Esophagus mucosa (tissue), 1 donor: Measurements from ENCODE around the gene SLC38A8. TPM values are rescaled to one million over a fixed set of nuclear protein-coding genes. Genes with fewer than 3 reads are reported as not detected.

Experiments used
- ATAC-seq: fragments of 200-7000 bp; cut with Tn5 transposase; one replicate; pipeline ENCODE4 v1.9.1; 2020
- total RNA-seq: library from RNA; stranded (reverse); gene quantifications from one replicate; pipeline ENCODE4 v1.2.4, GENCODE V29; 2023
- donor health status: DM: yes; HTN: yes; CAD: no.

Gene SLC38A8
- total RNA-seq, 1 donor from 2014 or later = not detected

DNA sequence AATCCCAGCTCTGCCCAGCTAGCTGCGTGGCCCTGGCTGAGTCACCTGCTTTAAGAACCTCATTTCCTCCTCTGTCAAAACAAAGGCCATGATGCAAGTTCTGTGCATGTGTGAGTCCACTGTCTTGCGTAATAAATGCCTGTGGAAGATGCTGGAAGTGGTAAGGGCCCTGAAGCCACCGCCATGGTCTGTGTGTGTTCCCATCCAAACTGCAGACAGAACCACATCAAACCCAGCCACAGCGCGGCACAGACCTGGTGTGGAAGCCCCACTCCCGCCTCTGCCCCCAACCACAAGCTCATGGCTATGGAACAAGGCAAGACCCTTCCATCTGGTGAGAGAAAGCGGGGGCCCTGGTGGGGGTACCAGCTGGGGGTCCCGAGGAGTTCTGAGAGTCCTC, 48.5 kb downstream of the SLC38A8 start:
- peak; percentile 84 for ATAC-seq

DNA sequence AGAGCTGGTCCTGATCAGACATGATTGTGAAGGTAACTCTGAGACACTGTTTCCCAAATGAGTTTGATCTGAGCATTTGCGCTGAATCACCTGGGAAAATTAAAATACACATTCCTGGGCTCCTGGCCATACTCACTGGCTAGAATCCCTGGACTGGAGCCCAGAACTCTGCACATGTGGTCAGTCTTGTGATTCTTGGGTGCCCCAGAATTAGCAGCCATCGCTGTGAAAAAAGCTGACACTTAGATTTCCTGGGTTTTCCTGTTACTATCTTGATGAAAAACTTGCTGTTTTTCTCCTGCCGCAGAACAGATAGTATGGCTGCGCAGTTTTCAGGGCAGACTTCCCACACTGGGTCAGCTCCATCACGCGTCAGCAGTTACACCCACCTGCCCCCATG, 50.0 kb downstream of the SLC38A8 start:
- ATAC-seq = no peak

DNA sequence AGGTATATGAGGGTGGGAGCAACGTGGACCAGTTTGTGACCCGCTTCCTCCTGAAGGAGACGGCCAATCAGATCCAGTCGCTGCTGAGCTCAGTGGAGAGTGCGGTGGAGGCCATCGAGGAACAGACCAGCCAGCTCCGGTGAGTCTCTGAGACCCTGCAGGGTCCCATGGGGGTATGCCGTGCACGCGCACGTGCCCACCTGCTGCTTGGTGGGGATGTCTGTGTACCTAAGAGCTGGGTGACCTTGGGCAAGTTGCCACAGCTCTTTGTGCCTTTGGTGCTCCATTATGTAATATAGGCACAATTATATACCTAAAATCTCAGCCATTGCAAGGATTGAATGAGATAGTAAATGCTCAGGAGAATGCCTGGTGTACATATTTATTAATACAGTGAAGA, 52.1 kb downstream of the SLC38A8 start:
- no peak for ATAC-seq

DNA sequence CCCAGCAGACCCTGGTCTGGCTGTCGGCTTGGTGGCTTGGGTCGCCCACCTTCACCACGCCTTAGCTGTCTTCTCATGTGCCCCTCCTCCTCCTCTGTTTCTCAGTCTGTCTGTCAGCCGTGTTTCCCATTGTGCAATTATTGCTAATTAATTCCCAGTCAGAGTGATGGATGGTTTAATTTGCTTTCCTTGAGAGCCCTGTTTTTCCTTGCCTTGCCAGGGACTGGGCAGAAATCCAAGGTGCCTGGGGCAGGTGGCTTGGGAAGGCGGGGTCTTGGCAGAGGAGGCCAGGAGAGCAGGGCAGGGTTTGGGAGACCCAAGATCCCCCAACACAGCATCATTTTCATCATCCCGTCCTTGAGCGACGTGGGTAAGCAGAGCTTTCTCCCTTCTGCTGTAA, 53.3 kb downstream of the SLC38A8 start:
- ATAC-seq = no peak

DNA sequence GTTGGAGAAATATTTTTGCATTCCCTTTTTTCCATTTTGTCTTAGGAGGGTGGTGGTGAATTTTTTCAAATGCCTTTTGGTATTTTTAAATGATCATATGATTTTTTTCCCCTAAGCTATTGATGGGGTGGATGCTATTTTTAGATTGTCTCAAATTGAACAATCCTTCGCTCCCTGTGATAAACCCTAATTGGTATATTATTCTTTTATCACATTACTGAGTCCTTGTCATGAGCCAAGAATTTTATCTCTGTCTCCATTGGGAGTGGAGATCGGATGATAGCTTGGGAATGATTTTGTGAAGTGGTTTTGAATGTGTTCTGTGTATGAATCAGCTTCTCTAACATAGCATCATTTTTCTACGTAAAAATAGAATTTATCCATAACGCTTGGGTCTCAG, 59.1 kb downstream of the SLC38A8 start:
- no peak for ATAC-seq

DNA sequence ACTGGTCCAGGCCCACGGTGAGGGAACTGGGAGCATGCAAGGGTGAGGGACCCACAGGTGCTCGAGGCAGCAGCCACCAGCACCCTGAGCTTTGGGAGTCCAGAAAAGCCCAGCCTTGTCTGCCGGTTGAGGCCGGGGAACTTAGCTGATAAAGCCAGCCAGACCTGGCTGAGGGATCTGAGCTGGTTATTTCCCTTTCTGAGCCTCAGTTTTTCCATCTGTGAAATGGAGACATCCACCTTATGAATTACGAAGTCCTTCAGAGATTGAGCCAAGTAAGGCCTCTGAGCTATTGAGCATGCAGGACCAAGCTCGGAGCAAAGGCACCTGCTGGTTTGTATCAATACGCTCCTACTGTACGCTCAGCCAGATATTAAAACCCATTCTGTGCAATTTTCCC, 60.8 kb downstream of the SLC38A8 start:
- no peak for ATAC-seq

DNA sequence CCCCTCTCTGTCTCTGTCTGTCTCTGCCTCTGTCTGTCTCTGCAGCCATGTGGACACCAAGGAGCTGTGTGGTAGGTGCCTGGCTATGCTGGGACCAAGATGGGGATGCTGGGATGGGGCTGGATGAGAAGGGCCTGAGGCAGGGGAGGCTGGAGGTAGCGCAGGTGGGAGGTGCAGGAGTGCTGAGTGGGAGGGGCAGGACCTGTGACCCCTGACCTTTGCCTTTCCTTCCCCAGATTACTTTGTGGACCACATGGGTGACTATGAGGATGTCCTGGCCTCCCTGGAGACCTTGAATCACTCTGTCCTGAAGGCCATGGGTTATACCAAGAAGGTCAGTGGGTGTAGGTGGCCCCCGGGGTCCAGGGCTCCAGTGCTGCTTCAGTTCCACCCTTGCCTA, 61.8 kb downstream of the SLC38A8 start:
- ATAC-seq = no peak

DNA sequence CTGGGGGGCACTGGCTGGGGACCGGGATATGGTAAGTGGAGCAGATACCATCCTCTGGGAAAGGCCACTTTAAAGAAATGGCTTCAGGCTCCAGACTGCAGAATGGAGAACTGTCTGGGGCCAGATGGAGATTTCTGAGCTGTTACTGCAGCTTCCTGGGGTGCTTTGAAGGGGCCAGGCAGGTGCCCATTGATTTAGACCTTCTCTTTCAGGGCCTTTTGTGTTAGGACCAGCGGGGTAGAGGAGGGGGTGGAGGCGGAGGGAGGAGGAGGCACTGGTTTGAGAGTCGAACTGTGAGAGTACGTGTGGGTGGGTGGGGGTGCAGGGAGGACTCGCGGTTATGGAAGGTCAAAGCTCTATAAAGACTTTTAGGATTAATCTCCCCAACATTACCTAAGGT, 63.2 kb downstream of the SLC38A8 start:
- ATAC-seq = no peak

DNA sequence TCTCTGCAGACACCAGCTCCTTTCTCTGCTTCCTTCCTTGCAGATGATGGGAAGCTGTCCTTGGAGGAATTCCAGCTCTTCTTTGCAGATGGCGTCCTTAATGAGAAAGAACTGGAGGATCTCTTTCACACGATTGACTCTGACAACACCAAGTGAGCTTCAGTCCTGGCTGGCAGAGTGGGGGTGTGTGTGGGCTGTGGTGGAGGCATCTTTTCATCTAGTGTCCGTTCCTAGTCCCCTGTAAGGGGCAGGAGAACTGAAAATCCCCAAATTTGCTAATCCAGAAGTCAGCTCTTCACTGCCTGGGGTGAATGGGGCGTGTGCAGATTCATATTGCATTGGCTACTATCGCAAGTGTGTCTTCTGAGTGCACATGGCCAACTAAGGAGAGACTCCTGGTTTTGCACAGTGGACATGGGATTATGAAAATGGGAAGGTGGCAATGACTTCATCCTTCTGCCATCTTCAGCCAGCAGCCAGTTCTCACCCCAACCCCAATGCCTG, 64.1 kb downstream of the SLC38A8 start:
- no peak for ATAC-seq

DNA sequence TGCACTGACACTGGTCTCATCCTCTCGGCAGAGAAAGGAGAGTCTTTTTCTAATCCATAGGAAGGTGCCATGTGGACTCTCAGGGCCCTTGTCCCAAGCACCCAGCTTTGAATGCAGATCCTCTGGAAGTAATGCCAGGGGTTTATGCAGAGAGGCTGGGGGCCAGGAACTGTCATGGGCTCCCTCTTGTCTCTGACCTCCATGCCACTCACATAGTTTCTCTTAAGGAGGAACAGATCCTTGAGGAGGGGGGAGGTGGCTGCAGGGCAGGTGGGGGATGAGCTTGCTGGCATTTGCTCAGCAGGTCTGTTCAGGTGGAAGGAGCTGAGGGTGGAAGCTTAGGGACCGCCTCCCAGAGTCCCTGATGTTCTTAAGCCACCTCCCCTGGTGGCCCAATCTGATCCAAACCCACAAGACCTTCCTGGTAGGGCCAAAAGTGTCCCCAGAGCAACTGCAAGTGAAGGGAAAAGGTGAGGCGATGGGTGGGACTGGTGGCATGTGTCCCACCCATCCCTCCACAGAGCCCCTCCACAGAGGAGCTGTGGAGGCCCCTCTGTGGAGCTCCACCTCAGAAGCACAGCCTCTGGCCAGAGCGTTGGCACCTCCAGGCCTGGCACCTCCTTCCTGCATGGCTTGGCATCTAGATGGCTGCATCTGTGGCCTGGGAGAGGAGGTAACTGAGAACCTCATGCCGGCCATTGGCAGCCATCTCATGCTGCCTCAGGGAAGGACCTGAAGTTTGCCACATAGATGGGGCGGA, 65.4 kb downstream of the SLC38A8 start:
- no peak for ATAC-seq

DNA sequence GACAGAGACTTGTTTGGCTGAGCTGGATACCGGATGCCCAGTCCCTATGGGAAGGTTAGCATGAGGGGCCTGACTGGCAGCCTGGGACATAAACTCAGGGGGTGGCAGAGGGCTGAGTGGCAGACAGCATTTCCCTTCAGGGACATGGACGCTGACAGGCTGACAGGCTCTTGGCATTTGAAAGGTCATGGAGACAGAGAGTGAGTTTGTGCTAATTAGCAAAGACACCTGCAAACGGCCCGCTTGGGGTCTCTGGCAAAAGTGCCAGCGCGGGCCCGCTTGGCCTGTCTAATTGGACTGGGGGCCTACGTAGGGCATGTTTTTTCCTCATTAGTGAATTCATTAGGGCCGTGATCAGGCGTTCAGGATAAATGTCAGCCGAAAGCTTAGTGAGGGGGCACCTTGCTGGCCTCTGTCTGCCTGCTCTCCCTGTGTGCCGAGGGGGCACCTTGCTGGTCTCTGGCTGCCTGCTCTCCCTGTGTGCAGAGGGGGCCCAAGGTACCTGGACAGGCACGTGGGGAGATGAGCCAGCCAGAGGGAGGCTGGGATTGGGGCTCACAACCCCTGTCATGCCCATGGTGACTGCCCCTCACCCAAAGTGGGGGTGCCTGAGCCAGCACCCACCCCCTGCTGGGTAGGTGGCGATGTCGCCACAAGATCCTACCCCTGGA, 66.9 kb downstream of the SLC38A8 start:
- ATAC-seq = no peak

DNA sequence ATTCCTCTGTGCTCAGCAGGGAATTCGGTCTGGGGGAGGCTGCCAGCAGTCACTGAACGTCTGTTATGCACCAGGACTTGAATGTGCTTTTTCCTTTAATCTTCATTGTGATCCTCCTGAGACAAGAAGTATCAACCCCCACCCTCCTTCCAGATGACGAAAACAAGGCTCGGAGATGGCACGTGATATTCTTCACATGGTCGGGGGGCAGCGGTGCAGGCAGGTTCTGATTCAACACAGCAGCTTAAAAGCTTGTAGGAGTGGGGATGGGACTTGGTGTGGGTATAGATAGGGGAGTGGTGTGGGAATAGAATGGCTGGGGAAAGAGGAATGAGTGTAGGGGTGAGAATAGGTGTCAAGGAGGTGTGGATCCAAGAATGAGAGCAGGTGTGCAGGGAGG, 68.1 kb downstream of the SLC38A8 start:
- no peak for ATAC-seq

DNA sequence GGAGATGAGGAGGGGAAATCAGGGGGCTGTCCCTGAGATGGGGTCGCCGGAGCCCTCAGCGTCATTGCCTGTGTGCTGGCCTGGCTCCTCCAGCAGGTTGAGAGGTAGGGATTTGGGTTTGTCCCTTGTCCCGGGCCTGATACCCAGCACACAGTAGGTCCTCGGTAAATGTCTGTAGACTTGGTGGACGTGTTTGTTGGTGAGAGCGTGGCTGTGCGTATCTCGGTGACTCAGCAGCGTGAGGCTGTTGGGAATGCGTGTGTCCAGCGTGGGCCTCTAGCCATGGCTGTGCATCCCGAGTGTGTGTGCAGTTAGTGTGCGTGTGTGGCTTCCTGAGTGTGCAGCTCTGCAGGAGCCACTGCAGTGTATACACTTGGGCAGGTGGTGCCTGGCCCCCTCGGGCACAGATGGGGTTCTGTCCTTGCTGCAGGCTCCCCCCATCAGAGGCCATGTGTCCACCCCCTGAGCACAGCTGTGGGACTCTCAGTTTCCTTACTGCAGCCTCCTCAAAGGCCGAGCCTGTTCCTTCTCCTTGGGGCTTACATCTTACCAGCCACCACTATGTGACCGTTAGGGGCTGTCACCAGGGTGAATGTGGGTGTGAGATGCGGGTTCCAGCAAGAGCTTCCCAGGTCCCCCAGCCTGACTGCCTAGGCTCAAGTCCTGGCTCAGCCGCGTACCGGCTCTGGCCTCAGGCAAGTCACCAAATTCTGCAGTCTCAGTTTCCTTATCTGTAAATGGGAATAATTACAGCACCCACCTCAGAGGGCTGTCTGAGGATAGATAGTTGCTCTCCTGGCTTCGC, 68.8 kb downstream of the SLC38A8 start:
- no peak for ATAC-seq

DNA sequence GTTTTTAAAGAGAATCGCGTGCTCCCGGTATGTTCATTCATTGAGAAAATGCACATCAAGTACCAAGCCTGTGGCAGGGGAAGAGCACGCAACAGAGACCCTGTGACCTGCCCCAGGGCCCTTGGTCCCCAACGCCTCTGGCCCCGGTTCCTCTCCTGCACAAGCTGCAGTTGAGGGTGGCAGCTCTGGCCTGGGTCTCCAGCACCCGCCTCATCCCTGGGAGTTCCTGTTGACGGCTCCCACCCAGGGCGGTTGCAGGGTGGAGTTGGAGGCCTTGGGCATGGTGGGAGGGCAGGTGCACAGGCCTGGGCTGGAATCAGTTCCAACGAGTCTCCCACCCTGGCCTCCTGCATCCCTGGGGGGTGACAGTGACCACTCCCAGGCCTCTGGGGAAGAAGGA, 69.5 kb downstream of the SLC38A8 start:
- no peak for ATAC-seq

DNA sequence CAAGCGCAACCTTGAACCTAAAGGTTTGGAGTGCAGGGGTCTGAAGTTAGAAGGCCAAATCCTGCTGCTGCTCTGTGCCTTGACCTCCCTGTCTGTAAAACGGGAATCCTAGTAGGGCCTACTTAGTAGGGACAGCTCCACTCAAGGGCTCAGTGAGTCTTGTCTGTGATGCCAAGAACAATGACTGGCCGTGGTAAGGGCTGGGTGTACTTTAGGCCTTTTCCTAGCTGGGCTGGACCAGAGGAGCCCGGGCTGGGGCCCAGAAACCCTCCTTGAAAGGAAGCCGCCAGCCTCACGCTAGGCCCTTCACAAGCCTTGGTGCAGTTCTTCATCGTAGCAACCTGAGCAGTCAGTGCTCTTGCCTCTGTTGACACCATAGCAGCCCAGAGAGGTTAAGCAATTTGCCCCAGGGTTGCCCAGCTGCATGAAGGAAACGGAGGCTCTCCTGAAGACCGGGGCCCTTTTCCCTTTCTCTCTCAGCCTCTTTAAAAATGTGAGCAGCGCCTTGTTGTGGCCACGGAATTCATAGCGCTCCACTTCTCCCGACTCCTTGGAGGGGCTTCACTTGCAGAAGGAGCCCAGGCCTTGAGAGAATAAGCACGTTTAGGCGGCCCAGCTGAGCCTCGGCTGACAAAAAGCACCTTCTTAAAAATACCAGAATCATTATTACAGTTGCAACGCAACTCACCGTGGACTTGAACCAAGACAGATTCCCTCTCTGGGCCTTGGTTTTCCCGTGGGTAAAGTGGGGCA, 70.2 kb downstream of the SLC38A8 start:
- no peak for ATAC-seq

DNA sequence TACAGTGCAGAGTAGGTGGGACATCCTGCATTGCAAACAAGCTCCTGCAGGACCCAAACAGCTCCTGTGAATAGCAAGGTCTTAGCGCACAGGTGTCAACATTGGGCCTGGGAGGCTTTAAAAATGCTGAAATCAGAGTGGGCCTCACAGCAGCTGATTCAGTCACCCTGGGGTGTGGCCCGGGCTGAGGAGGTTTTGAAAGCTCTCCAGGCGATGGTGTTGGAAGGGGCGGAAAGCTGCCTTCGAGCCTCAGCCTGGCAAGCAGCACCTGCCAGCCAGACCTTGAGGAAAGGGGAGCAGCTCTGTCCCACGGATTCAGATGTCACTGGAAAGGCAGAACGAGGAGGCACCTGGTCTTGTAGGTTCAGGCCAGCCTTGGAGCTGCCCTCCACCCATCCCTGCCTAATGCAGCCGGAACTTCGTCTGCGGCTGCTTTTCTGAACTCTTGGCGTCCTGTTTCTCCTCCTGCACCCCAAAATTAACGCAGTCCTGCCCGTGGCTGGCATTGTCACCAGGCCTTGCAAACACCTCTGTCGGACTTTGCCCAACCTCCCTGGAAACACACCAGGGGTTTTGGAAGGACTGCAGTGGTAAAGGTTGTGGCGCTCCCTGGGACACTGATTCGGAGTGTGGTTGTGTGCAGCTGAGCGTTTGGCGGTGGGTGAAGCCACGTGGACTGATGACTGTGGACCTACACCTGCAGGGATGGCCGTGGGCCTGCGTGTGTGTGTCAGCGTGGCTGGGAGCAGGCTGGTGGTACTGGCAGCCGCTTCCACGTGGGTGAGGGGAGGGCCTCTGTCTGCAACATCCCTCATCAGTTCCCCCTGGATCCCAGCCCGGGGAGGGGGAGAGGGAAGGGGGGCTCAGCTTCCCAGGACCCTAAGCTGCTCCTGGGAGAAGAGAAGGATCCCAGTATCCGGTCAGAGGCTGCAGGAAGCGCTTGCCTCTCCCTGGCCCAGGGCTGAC, 71.1 kb downstream of the SLC38A8 start:
- no peak for ATAC-seq

DNA sequence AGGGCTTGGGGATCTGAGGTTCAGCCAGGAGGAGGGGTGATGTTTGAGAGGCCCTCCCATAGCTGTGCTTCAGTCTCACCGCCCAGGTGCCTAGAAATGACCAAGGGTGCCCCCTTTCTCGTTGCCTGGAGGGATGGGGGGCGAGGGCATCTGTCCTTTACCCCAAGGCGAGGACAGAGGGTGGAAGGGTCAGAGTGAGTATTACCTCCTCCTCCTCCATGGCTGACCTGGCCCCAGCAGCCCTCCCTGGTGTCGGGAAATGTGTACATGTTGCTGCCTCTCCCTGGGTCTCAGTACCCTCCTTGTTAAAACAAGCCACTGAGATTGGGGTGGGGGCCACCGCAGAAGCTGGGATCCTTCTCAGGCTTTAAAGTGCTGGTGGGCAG, 72.2 kb downstream of the SLC38A8 start:
- ATAC-seq = no peak

DNA sequence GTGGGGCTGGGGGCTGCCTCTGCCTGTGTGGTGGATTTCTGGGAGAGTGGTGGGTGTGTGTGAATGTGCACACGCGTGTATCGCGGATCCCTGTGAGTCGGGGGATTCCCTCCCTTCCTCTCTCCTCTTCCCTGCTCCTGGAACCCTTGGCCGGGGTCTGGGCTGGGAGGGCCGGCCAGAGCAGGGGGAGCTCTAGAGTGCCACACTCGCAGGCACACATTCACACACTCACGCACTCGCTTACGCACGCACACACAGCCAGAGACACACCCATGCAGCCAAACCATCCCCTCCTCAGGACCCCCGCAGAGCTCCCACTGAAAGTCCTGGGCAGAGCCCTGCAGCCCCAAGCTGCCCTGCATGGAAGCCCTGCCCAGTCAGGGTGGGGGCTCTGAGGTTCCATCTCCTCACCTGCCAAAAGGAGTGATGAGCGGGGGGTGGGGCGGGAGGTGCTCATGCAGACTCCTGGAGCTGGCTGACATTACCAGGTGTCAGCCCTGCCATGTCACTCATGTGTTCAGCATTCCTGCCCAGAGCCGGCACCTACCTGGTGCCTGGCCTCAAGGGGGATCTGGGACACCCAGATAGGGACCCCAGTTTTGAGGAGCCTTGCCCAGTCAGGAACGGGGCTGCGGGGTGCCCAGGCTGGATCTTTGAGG, 72.7 kb downstream of the SLC38A8 start:
- no peak for ATAC-seq

DNA sequence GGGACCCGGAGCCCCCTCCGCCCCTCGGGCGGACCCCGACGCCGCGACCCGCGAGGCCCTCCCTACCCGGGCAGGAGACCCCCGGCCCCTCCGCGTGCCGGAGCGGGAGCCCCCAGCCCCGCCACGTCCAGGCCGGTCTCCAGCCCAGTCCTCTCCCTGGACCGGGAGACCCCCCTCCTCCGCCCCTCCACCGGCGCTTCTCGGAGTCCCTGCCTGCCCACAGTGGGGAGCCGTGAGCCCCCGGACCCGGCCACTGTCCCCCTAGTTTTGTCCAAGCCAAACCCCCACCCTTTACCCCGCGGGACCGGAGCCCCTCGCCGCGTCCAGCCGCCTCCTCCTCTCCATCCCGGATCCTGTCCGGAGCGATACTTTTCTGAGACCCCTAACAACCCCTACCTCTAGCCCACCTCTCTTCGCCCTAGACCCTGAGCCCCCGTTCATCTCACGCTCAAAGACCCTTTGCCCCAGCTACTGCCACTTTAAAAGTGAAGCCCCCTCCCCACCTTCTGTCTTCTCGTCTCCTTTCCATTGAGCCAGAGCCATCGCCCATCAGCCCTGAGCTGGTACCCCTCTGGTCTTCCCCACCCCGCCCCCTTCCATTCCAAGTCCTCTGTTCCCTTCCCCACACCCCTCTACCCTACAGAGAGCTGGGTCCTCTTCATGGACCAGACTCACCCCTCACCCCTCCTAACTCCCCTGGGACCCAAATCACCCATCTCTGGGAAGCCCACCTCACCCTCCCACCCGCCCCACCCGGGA, 73.5 kb downstream of the SLC38A8 start:
- no peak for ATAC-seq

DNA sequence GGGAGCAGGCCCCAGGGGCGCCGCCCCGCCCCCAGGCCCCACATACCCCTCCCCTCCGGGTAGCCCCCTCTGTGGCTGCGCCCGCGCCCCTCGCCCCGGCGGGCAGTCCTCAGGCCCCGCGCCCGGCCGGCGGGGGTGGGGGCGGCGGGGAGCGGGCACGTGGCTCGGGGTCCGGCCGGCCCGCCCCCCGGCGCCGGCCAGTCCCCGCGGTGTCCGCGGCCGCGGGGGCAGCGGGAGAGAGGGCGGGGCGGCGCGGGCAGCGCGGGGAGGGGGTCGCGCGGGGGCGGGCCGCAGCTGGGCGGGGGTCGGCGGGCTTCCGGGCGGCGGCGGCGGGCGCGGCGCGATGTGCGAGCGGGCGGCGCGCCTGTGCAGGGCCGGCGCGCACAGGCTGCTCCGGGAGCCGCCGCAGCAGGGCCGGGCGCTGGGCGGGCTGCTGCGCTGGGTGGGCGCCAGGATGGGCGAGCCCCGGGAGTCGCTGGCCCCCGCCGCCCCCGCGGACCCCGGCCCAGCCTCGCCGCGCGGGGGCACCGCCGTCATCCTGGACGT, 74.2 kb downstream of the SLC38A8 start:
- no peak for ATAC-seq
